SJCRH30 (cell line): Measurements from ENCODE around the gene MEF2C. TPM values are rescaled to one million over a fixed set of nuclear protein-coding genes. Genes with fewer than 3 reads are reported as not detected.

Experiments used
- DNase-seq, 2 experiments: peaks; one replicate each; pipeline ENCODE4 v3.0.0-alpha.2; 2015 to 2020
- H3K27ac ChIP-seq: fragments of 250-450 bp; sonication (Bioruptor Pico); 2 replicates; pipeline ENCODE4 v1.5.1; 2020; ENCODE audit warnings: mild to moderate bottlenecking, moderate library complexity
- H3K27me3 ChIP-seq: fragments of 250-450 bp; sonication (Bioruptor Pico); 2 replicates; pipeline ENCODE4 v1.5.1; 2020; ENCODE audit warnings: mild to moderate bottlenecking, moderate library complexity
- H3K36me3 ChIP-seq: fragments of 250-450 bp; sonication (Bioruptor Pico); 2 replicates; pipeline ENCODE4 v1.5.1; 2020; ENCODE audit warnings: mild to moderate bottlenecking, moderate library complexity
- H3K4me1 ChIP-seq: fragments of 250-450 bp; sonication (Bioruptor Pico); 2 replicates; pipeline ENCODE4 v1.5.1; 2020; ENCODE audit warnings: mild to moderate bottlenecking, moderate library complexity
- H3K4me3 ChIP-seq: fragments of 250-450 bp; sonication (Bioruptor Pico); 2 replicates; pipeline ENCODE4 v1.5.1; 2020; ENCODE audit warnings: mild to moderate bottlenecking, moderate library complexity
- H3K9me3 ChIP-seq: fragments of 250-450 bp; sonication (Bioruptor Pico); replicated peaks from 2 replicates; pipeline ENCODE4 v1.5.1; 2020; ENCODE audit warnings: mild to moderate bottlenecking, moderate library complexity
- total RNA-seq: library from RNA; depleted of rRNA; stranded (reverse); fragments of >200 nt; shearing (Covaris generic); gene quantifications from 2 replicates; pipeline ENCODE4 v1.2.3, GENCODE V29; 2014

Gene MEF2C
- total RNA-seq, 1 experiment from 2014 or later = 67.2 TPM

DNA sequence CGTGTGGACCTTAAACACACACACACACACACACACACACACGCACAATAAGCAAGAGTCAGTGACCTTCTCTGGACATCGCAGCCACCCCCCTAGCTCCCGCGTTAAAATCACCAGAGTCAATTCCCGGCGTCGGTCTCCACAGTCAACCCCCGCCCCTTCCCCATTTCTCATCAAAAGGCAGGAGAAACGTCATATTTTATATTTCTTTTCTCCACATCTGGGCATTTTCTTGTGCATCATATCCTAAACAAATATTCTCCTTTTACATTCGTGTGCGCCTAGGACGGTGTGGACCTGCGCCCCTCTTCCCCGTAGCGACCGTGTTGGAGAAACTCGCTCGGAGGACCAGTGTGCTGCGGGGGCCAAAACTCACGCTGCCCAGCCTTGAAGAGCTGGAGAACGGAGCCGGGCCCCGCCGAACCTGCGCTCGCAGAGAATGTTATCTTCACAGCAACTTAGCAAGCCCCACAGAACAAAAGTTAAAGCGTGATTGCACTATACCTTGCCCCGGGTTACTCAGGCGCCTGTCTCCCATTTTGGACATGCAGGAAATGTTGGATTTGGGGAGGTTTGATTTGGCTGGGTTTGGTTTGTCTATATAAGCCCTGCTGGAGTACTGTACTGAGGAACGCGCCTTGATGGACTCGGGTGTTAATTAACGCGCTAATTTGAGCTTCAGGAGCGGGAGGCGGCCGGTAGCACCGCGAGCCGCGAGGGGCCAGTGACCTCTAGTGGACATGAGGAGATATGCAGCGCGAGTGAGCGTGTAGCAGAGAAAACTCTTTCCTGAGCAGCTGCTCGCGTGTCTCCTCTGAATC, 192.4 kb downstream of the MEF2C start:
- no peaks in the 10 kb centered on the region for H3K36me3 ChIP-seq
- H3K4me3 ChIP-seq = peak overlapping the region; percentile 49
- no peak overlapping the region for H3K27ac ChIP-seq
- no peaks in the 10 kb centered on the region for H3K4me1 ChIP-seq
- DNase-seq = peak; percentile 76 to 87
- no peaks in the 10 kb centered on the region for H3K9me3 ChIP-seq
- H3K27me3 ChIP-seq = no peaks in the 10 kb centered on the region

DNA sequence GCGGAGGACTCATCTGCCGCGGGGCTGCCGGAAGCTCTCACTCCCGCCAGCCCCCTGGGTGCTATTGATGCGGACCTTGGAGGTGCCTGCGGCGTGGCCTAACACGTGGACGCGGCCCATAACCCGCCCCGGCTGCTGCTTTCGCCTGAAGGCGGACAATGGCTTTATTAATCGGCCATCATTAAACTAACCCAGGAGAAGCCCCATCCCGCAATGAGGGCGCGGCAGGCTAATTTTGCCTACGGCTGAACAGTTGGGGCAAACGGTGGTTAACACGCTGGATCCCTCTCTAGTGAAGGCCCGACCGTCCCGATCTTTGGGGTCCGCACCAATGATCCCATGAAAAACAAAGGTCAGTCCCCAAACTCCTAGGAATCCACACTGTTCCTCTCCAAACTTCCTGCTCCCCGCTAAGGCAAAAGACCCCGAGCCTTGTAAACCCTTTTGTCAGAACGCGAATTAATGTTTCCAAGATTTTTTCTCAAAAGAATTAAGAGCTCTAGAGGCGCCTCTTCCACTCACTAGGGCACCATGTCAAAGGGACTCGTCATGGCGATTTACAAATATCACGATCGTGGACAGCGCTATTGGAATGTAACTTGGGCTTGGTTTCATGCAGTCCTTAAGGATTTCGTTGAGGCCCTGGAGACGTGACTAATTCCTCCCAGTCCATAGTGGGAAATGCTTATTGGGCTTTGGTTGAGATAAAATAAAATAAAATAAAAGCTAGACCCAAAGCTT, 193.1 kb downstream of the MEF2C start:
- DNase-seq = no peak
- no peak overlapping the region for H3K27ac ChIP-seq
- H3K27me3 ChIP-seq = no peaks in the 10 kb centered on the region
- H3K4me1 ChIP-seq = no peaks in the 10 kb centered on the region
- H3K9me3 ChIP-seq = no peaks in the 10 kb centered on the region
- no peak overlapping the region for H3K4me3 ChIP-seq
- H3K36me3 ChIP-seq = no peaks in the 10 kb centered on the region

DNA sequence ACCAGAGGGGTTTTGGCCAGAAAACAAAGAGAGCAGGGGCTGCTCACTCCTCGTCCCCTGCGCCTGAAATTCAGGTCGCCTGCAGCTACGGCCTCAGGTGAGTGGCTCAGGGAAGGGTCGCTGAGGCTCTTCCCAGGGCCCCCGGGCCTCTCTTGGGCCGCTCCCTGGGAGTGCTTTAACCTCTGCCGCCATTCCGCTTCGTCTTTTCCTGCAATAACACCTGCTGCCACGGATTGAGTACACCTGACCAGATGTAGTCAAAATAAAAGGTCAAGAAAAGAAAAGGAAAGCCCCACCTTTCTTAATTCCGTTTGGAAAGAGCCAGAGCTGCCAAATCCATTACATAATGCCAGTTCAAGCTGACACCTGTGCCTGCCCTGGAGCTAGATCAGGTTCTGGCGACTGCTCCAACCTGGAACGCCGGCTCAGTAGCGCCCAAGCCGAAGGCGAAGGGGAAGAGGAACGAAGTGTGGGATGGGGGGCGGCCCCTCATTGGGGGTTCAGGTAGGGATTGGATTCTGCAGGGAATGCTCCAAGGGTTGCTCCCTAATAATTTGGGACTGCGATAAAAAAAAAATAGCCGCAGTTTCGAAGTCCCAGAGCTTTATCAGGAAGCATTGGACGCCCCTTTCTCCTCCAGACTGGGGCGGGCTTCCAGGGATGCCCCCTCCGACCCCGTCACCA, 193.9 kb downstream of the MEF2C start:
- Histone ChIP-seq H3K27me3 (no peaks in the 10 kb centered on the region), H3K9me3 (no peaks in the 10 kb centered on the region), H3K27ac (no peak overlapping the region), H3K36me3 (no peaks in the 10 kb centered on the region), H3K4me3 (no peak overlapping the region), H3K4me1 (no peaks in the 10 kb centered on the region)
- DNase-seq = no peak

DNA sequence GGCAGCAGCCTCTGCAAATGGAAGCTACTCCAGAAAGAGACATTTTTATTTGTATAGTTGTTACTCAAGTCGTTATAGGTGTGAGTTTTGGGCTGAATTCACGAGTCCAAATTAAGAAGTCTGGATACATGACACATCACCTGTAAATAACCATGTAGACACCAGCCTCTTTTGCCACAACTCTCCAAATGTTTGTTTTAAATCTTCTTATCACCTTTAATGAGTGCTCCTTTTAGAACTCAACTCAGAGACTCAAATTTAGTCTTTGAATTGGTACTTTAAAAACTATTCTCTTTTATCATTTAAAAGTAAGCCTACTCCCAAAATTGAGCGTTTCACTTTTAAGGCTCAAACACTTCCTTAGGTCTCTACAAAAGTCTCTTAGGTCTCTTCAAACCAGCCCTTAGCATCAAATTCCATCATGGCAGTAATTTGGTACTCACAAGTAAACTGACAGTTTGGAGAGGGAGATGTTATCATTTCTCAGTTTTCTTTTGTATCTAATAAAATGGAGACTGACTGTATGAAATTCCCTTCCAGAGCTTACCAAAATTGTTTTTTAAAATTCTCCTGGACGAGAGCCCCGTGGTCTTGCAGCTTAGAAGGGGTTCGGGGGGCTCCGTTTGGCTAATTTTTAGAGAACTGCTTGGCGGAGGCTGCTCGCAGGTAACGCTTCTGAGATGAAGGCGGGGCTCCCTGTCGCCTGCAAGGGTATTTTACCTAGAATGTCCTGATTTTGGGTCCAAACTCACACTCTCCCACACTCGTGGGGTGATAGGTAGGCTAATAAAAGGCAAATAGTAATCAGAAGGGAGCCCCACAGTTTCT, 194.6 kb downstream of the MEF2C start:
- H3K9me3 ChIP-seq = no peaks in the 10 kb centered on the region
- no peaks in the 10 kb centered on the region for H3K27me3 ChIP-seq
- no peak for DNase-seq
- no peak overlapping the region for H3K27ac ChIP-seq
- no peaks in the 10 kb centered on the region for H3K4me1 ChIP-seq
- no peaks in the 10 kb centered on the region for H3K36me3 ChIP-seq
- no peak overlapping the region for H3K4me3 ChIP-seq

DNA sequence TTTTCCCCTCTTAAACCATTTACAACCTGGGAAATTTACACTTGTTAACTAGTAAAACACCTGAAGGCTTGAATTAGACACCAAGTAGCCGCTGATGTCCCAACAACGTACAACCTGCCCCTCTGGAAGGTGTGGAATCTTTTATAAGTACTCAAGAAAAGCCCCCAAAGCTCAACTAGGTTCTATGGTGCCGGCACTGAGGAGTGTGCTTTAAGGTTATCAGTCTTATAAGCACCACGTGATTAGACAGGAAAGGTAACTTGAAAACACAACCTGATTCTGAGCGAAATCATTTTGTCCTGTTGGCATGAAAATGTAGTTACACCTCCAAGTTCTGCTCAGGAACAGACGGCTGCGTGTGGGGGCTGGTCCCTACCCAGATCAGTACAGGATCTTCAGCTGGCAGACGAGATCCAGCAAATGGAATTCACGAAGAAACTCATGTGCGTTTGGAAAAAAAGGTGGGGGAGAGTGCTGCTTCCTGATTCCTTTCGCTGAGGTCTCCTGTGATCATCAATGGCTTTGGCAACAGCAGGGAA, 195.5 kb downstream of the MEF2C start:
- DNase-seq = no peak
- H3K4me3 ChIP-seq = no peak overlapping the region
- H3K27ac ChIP-seq = no peak overlapping the region
- no peaks in the 10 kb centered on the region for H3K36me3 ChIP-seq
- no peaks in the 10 kb centered on the region for H3K9me3 ChIP-seq
- H3K4me1 ChIP-seq = no peaks in the 10 kb centered on the region
- H3K27me3 ChIP-seq = no peaks in the 10 kb centered on the region

DNA sequence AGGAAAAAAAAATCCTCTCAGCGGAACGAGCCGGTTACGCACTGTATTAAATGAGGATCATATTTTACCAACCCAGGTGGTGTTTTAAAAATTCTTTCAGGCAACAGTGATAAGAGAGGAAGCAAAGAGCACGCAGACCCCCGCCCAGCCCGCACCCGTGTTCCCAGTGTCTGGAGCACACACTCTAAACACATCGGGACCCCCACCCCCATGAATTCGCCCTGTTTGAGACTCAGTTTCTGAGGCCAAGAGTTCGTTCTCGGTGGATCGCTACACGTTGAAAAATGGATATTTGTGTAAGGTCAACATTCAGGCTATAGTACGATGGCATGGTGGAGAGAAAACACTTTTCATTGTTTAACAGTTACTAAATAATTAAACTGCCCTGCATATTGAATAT, 196.3 kb downstream of the MEF2C start:
- no peak overlapping the region for H3K27ac ChIP-seq
- H3K27me3 ChIP-seq = no peaks in the 10 kb centered on the region
- H3K4me3 ChIP-seq = no peak overlapping the region
- H3K36me3 ChIP-seq = no peaks in the 10 kb centered on the region
- no peak for DNase-seq
- no peaks in the 10 kb centered on the region for H3K4me1 ChIP-seq
- no peaks in the 10 kb centered on the region for H3K9me3 ChIP-seq

DNA sequence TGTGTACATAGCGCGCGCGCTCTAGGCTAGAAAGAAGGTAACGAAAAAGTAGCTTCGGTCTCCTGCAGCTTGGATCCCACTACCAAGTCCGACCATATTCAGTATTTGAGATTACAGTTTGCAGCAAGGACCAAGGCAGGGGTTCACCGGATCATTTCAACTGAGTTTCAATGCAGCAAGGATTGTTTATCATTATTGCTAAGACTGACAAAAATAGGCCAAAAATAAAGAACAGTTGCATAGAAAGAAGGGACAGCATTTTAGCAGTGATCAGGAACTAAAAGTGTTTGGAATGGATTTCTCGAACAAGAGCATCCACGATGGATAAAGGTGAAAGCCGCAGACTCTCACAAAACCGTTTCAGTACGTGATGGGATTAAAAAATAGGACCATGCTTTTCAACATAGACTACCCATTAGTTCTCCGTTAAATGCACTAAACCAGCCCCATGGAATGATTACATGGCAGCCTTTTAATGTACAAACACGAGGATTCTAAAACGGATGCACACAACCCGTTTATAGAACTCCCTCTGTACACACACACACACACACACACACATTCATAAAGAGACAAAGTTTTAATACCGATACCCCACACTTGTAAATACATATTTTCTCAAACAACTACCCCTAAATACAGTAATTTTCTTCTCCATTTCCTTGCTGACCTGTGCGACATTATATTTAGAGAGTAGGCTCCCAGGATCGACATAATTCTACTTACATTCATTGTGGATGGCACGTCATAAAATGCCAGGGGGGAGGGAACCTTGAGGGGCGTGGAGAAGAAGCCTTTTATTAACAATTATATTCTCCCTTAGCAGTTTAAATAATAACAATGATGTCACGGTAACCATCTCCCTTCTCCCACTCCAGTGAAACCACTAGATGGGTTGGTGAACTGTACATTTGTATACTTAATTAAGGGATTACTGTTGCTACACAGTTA, 197.1 kb downstream of the MEF2C start:
- Histone ChIP-seq H3K36me3 (no peaks in the 10 kb centered on the region), H3K9me3 (no peaks in the 10 kb centered on the region), H3K4me3 (no peak overlapping the region), H3K27ac (no peak overlapping the region), H3K27me3 (no peaks in the 10 kb centered on the region), H3K4me1 (no peaks in the 10 kb centered on the region)
- no peak for DNase-seq

DNA sequence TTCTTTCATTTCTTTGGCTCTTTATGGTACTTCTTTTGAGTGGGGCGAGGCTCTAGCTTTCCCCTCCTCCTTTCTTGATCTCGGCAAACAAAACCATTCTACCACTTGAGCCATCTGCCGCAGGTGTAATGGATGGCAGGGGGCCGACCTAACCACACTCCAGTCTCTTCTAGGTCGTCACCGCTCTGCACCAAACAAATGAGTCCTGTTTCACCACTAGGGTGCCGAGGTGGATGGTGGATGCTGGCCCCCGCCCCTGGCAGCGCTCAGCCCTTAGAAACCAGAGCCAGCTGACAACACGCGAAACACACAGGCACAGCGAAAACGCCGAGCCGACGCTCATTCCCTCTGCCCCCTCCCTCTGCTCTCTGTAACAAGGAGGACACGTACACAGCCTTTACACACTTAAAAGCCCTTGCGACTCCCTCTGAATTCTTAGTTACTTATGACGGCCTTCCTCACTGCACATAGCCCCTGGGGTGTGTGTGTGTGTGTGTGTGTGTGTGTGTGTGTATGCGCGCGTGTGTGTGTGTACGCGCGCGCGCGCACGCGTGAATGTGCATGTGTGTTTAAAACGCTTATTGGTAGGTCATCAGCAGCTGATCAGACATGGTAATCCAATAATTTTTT, 199.4 kb downstream of the MEF2C start:
- no peak for DNase-seq
- H3K4me3 ChIP-seq = no peak overlapping the region
- no peaks in the 10 kb centered on the region for H3K27me3 ChIP-seq
- no peak overlapping the region for H3K27ac ChIP-seq
- no peaks in the 10 kb centered on the region for H3K9me3 ChIP-seq
- H3K4me1 ChIP-seq = no peaks in the 10 kb centered on the region
- no peaks in the 10 kb centered on the region for H3K36me3 ChIP-seq

DNA sequence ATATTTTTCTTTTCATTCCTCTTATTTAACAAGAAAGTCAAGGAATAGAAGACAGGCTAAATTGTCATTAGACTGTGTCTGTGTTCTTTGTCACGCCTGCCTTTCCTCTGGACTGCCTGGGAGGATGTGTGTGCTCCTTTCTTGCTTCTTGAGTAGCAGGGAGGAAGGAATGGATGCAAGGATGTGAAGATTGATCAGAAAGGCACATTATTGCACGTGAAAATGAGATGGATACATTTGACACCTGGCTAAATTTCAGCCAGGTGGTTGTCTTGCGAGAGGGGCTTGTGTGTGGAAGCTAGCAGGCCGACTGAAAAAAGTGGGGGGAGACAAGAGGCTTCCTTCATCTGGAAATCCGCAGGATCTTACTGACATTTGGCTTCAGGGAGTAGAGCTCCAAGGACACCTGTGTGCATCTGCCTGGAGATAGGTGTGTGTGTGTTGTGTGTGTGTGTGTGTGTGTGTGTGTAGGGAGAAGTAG, 200.1 kb downstream of the MEF2C start:
- Histone ChIP-seq H3K9me3 (no peaks in the 10 kb centered on the region), H3K4me3 (no peak overlapping the region), H3K36me3 (no peaks in the 10 kb centered on the region), H3K27me3 (no peaks in the 10 kb centered on the region), H3K27ac (no peak overlapping the region), H3K4me1 (no peaks in the 10 kb centered on the region)
- DNase-seq = no peak

DNA sequence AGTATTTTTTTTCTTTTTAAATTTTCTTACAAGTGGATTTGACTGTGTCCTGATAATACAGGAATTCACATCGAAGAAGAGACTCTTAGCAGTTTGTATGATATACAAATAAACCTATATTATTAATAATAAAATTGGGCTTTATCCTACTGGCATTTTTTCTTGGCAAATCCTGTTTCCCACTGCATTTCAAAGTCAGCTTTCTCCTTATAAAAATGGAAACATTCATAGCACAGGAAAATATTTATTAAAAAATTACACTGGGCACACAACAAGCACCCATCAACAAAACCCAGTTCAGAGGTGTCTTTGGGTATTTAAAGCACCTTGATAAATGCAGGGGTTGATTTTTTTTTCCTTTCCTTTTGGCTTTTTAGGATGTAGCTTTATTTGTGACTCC, 200.9 kb downstream of the MEF2C start:
- Histone ChIP-seq H3K4me3 (no peak overlapping the region), H3K27ac (no peak overlapping the region), H3K9me3 (no peaks in the 10 kb centered on the region), H3K27me3 (no peaks in the 10 kb centered on the region), H3K4me1 (no peaks in the 10 kb centered on the region), H3K36me3 (no peaks in the 10 kb centered on the region)
- DNase-seq = no peak

DNA sequence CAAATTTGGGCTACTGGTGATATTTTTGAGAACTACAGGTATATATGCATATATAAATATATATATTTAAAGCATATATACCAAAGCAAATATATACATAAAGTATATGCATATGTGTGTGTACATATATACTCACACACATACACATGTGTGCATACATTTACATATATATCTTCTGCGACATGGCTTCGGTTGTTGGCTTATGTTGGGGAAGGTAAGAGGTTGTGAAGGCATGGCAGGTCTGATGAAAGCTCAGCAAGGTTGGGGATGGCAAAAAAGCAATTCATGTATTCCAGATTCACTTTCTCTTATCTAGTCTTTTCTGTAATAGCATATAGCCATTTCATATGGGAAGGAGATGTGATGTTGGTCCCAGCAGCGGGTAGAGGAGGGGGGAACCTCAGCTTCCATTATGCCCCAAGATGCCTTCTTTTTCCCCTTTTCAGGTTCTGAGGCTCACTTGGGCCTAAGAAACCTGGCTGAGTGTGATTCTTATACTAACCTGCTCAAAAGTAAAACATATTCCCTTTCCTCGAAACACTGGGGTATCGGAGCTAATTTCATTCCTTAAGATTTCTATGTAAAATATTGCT, 201.7 kb downstream of the MEF2C start:
- Histone ChIP-seq H3K27ac (no peak overlapping the region), H3K27me3 (no peaks in the 10 kb centered on the region), H3K4me1 (no peaks in the 10 kb centered on the region), H3K4me3 (no peak overlapping the region), H3K9me3 (no peaks in the 10 kb centered on the region), H3K36me3 (no peaks in the 10 kb centered on the region)
- DNase-seq = no peak

DNA sequence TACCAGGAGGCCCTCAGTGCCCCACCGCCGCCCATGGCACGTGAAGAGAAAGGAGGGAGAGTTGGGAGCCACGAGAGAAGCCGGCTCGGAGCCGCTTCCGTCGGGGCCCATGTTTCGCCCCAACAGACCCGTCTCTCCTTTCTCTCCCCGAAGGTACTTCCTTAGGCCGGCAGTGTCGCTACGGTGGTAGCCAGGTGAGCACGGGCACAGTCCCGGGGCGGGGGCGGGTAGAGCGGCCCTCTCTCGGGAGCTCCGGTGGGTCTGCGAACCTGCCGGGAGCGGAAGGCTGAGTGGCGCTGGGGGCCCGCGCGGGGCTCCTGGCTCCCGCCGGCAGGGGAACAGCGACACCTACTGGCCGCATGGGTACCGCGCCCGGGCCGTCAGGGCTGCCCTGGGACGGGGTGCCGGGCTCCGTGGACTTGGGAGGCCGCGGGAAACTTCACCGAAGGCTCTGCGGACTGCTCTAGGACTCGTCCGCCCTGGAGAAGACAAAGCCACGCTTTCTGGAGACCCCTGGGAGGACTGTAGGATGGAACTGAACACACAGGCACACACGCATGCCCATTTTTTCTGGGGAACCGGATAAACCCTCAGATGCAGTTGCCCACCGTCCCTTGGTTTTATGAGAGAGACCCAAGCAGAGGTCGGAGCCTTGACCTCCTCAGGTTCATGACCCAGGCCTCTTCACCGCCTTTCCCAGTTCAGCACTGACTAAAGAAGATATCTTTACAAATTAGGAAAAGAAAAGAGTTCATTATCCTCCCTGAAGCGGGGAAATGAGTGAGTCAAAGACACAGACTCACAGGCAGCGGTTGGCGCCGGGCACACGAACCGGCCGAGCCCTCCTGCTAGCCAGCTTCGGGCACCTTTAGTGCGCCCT, 202.5 kb downstream of the MEF2C start:
- H3K27me3 ChIP-seq = no peaks in the 10 kb centered on the region
- H3K27ac ChIP-seq = peak overlapping the region; percentile 51
- H3K4me3 ChIP-seq = peak overlapping the region; percentile 73

More for the DNA sequence above, 202.5 kb downstream of the MEF2C start:
- DNase-seq = peak; percentile 77 to 82
- Histone ChIP-seq H3K9me3 (no peaks in the 10 kb centered on the region), H3K36me3 (no peaks in the 10 kb centered on the region), H3K4me1 (no peaks in the 10 kb centered on the region)
